ENCODE results near the gene KIF26B. TPM values are rescaled to one million over a fixed set of nuclear protein-coding genes. Genes with fewer than 3 reads are reported as not detected.

KIF26B gene
- total and polyA plus RNA-seq, 2 of the 4 experiments (the other 2 are of a cell fraction): 0.53 to 0.54 TPM

- no peak for ATAC-seq (ENCODE audit: low read depth)
- Histone ChIP-seq H4K5ac (ENCODE audit: low read depth, low read length) (no peak overlapping the region), H4K20me1 (ENCODE audit: insufficient read depth, low read length) (no peaks in the 10 kb centered on the region; the same call in 1 of the 2 replicates), H3K27me3 (ENCODE audit: control insufficient read depth, insufficient read depth, low read length) (no peaks in the 10 kb centered on the region), H3K9ac (ENCODE audit: low read depth, low read length) (no peak overlapping the region), H3K14ac (replicated peaks; ENCODE audit: low read depth, low read length) (no peak overlapping the region), H2BK20ac (ENCODE audit: low read depth, low read length) (no peak overlapping the region), H3K23ac (ENCODE audit: low read depth, low read length) (no peak overlapping the region), H3K4ac (ENCODE audit: low read depth, low read length) (no peak overlapping the region), H2BK15ac (ENCODE audit: low read depth, low read length) (no peak overlapping the region), H3K56ac (ENCODE audit: extremely low read depth, insufficient read depth, low read length) (no peak overlapping the region), H3K18ac (ENCODE audit: low read depth, low read length) (no peak overlapping the region), H3K4me2 (ENCODE audit: low read depth, low read length) (no peak overlapping the region), H2AFZ (replicated peaks; ENCODE audit: low read length, poor library complexity) (no peak overlapping the region), H4K8ac (ENCODE audit: low read depth in 2 of 2, low read length in 2 of 2) (no peak overlapping the region), H2AK9ac (replicated peaks; ENCODE audit: low read depth, low read length, poor library complexity) (no peak overlapping the region), H3K27ac (ENCODE audit: insufficient read depth, low read length) (no peak overlapping the region), H3K4me3 (ENCODE audit: insufficient read depth, low read depth, low read length) (no peak overlapping the region), H4K91ac (ENCODE audit: insufficient read depth, low read depth, low read length) (no peak overlapping the region), H3K9me3 (ENCODE audit: control insufficient read depth, insufficient read depth, low read length) (no peaks in the 10 kb centered on the region), H3K79me1 (ENCODE audit: low read depth in 1 of 2, low read length in 2 of 2) (no peaks in the 10 kb centered on the region), H2BK5ac (ENCODE audit: low read depth, low read length, poor library complexity, severe bottlenecking) (no peak overlapping the region), H3K36me3 (ENCODE audit: control insufficient read depth, insufficient read depth, low read length) (peaks cover 3% of the 10 kb centered on the region; the same call in 1 of the 2 replicates), H3K9me1 (ENCODE audit: insufficient read depth, low read length) (no peaks in the 10 kb centered on the region), H2AK5ac (ENCODE audit: low read depth, low read length) (no peak overlapping the region), H2BK120ac (ENCODE audit: low read depth, low read length) (no peak overlapping the region), H3K4me1 (ENCODE audit: control insufficient read depth, insufficient read depth, low read length) (no peaks in the 10 kb centered on the region)
- WGBS, 2 experiments (ENCODE audit: extremely low coverage in 2 of 2, insufficient read length in 1 of 2): 67% methylated on average over 2 of the region's 14 CpGs; no CpG with 5 or more reads in 1 of the 2 experiments
- dilution Hi-C loops (cut with HindIII; ENCODE audit: low sequenced_read_pairs, unreplicated experiment): no loop called here
- POLR2A ChIA-PET (ENCODE audit: unreplicated experiment): no interaction called here
- BruUV-seq (replicated peaks): no TSS peak
- intact Hi-C loops (cut with micrococcal nuclease): no loop called here
- TF ChIP-seq CHD1 (IDR thresholded peaks at IDR 0.05; ENCODE audit: low read depth, low read length): no peak
- no peak for TF ChIP-seq USF2 (IDR thresholded peaks at IDR 0.05; ENCODE audit: low read depth, low read length)
- no peak for TF ChIP-seq RFX5 (IDR thresholded peaks at IDR 0.05; ENCODE audit: low read depth, low read length)
- no peak for TF ChIP-seq MAZ (IDR thresholded peaks at IDR 0.05; ENCODE audit: borderline replicate concordance, low read depth, low read length)
- CTCF ChIA-PET: no interaction called here
- DNase-seq: no peak
- in situ Hi-C loops (cut with MboI; ENCODE audit: low sequenced_read_pairs): no loop called here
Observed at GRCh38 chr1:245241526-245242130, 86.8 kb downstream of the KIF26B start.

Data from IMR-90 (cell line).